HEK293T (cell line): Measurements from ENCODE around the gene UBXN10.

Source experiments
- ARNT ChIP-seq: fragments of 450-650 bp; IDR thresholded peaks from 2 replicates; pipeline ENCODE4 v1.6.1; 2017; ENCODE audit warnings: mild to moderate bottlenecking
- BHLHE40 ChIP-seq: fragments of 450-650 bp; IDR thresholded peaks from 2 replicates; pipeline ENCODE4 v1.6.1; 2016; ENCODE audit warnings: mild to moderate bottlenecking, moderate library complexity, borderline replicate concordance
- ELF4 ChIP-seq: fragments of 450-650 bp; IDR thresholded peaks from 2 replicates; pipeline ENCODE4 v1.6.1; 2017; ENCODE audit warnings: antibody characterized with exemption
- FOXK2 ChIP-seq: fragments of 450-650 bp; IDR thresholded peaks from 2 replicates; pipeline ENCODE4 v1.6.1; 2016; ENCODE audit warnings: mild to moderate bottlenecking
- HDGF ChIP-seq: fragments of 450-650 bp; IDR thresholded peaks from 2 replicates; pipeline ENCODE4 v1.6.1; 2017; ENCODE audit warnings: antibody characterized with exemption, borderline replicate concordance
- L3MBTL2 ChIP-seq: fragments of 450-650 bp; conservative IDR thresholded peaks from 2 replicates; pipeline ENCODE4 v1.6.1; 2016; ENCODE audit warnings: mild to moderate bottlenecking
- SP1 ChIP-seq: fragments of 450-650 bp; IDR thresholded peaks from 2 replicates; pipeline ENCODE4 v1.6.1; 2017

- TF ChIP-seq BHLHE40 (no peak), ARNT (no peak), L3MBTL2 (no peak), FOXK2 (no peak), SP1 (no peak), ELF4 (no peak), HDGF (no peak)
Observed at GRCh38 chr1:20180844-20181207, 5.1 kb upstream of the UBXN10 start.
